ENCODE measurements around the gene NR4A2. TPM values are rescaled to one million over a fixed set of nuclear protein-coding genes. Genes with fewer than 3 reads are reported as not detected.

NR4A2 gene
- total RNA-seq, 1 experiment from 2014 or later, result 0.66 TPM

- peak; percentile 44; the same call in 1 of the 2 replicates for TF ChIP-seq ZNF281 (CRISPR knock-in tag; IDR thresholded peaks at IDR 0.05)
- no peak for TF ChIP-seq AFF4 (CRISPR knock-in tag; IDR thresholded peaks at IDR 0.05; ENCODE audit: borderline replicate concordance)
- TF ChIP-seq FOXP4 (CRISPR knock-in tag; IDR thresholded peaks at IDR 0.05), result no peak; the same call in 1 of the 2 replicates
- no peak for TF ChIP-seq NFYB (CRISPR knock-in tag; conservative IDR thresholded peaks at IDR 0.05; ENCODE audit: low read depth)
- TF ChIP-seq ZNF263 (CRISPR knock-in tag; IDR thresholded peaks at IDR 0.05; ENCODE audit: low read depth), result no peak
- TF ChIP-seq, protein P1, sequence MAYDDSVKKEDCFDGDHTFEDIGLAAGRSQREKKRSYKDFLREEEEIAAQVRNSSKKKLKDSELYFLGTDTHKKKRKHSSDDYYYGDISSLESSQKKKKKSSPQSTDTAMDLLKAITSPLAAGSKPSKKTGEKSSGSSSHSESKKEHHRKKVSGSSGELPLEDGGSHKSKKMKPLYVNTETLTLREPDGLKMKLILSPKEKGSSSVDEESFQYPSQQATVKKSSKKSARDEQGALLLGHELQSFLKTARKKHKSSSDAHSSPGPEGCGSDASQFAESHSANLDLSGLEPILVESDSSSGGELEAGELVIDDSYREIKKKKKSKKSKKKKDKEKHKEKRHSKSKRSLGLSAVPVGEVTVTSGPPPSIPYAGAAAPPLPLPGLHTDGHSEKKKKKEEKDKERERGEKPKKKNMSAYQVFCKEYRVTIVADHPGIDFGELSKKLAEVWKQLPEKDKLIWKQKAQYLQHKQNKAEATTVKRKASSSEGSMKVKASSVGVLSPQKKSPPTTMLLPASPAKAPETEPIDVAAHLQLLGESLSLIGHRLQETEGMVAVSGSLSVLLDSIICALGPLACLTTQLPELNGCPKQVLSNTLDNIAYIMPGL (CRISPR knock-in tag; IDR thresholded peaks at IDR 0.05), result no peak
- TF ChIP-seq FOXK1 (CRISPR knock-in tag; IDR thresholded peaks at IDR 0.05), result no peak
- no peak for TF ChIP-seq CBFB (CRISPR knock-in tag; IDR thresholded peaks at IDR 0.05; ENCODE audit: low read depth)
- no peak for TF ChIP-seq ZNF423 (CRISPR knock-in tag; IDR thresholded peaks at IDR 0.05)
- TF ChIP-seq HMGA2 (CRISPR knock-in tag; IDR thresholded peaks at IDR 0.05), result no peak
- TF ChIP-seq RORB (CRISPR knock-in tag; IDR thresholded peaks at IDR 0.05), result no peak
- no peak for TF ChIP-seq ZSCAN18 (CRISPR knock-in tag; IDR thresholded peaks at IDR 0.05)
- TF ChIP-seq, protein P2, sequence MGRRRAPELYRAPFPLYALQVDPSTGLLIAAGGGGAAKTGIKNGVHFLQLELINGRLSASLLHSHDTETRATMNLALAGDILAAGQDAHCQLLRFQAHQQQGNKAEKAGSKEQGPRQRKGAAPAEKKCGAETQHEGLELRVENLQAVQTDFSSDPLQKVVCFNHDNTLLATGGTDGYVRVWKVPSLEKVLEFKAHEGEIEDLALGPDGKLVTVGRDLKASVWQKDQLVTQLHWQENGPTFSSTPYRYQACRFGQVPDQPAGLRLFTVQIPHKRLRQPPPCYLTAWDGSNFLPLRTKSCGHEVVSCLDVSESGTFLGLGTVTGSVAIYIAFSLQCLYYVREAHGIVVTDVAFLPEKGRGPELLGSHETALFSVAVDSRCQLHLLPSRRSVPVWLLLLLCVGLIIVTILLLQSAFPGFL (CRISPR knock-in tag; IDR thresholded peaks at IDR 0.05; ENCODE audit: borderline replicate concordance), result no peak
- TF ChIP-seq ZNF671 (CRISPR knock-in tag; IDR thresholded peaks at IDR 0.05), result no peak
- no peak for TF ChIP-seq JAZF1 (CRISPR knock-in tag; IDR thresholded peaks at IDR 0.05)
- no peak for TF ChIP-seq ATF1 (CRISPR knock-in tag; IDR thresholded peaks at IDR 0.05)
- no peak for TF ChIP-seq NFATC4 (CRISPR knock-in tag; IDR thresholded peaks at IDR 0.05)
- TF ChIP-seq TEAD4 (CRISPR knock-in tag; IDR thresholded peaks at IDR 0.05), result no peak
- TF ChIP-seq ZNF138 (CRISPR knock-in tag; conservative IDR thresholded peaks at IDR 0.05), result no peak
- TF ChIP-seq, protein P3, sequence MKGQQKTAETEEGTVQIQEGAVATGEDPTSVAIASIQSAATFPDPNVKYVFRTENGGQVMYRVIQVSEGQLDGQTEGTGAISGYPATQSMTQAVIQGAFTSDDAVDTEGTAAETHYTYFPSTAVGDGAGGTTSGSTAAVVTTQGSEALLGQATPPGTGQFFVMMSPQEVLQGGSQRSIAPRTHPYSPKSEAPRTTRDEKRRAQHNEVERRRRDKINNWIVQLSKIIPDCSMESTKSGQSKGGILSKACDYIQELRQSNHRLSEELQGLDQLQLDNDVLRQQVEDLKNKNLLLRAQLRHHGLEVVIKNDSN (CRISPR knock-in tag; IDR thresholded peaks at IDR 0.05), result peak; percentile 45
- TF ChIP-seq NR3C1 (CRISPR knock-in tag; conservative IDR thresholded peaks at IDR 0.05; ENCODE audit: low read depth), result no peak
- peak; percentile 35 for TF ChIP-seq MYBL2 (CRISPR knock-in tag; IDR thresholded peaks at IDR 0.05)
- no peak for TF ChIP-seq ZNF416 (CRISPR knock-in tag; IDR thresholded peaks at IDR 0.05)
- TF ChIP-seq, protein P4, sequence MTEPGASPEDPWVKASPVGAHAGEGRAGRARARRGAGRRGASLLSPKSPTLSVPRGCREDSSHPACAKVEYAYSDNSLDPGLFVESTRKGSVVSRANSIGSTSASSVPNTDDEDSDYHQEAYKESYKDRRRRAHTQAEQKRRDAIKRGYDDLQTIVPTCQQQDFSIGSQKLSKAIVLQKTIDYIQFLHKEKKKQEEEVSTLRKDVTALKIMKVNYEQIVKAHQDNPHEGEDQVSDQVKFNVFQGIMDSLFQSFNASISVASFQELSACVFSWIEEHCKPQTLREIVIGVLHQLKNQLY (CRISPR knock-in tag; IDR thresholded peaks at IDR 0.05), result no peak
- no peak for TF ChIP-seq GTF2I (CRISPR knock-in tag; conservative IDR thresholded peaks at IDR 0.05)
These were observed 3.2 kb downstream of the NR4A2 start (continued) for GRCh38 chr2:156329031-156329926.
